HG03025 (cell line): ENCODE data around the gene CHST10.
"Not testable (repeated sequence)": the region's sequence is repeated elsewhere in the genome, so short reads cannot be mapped to it uniquely, and the experiment has no call there.

ENCODE experiments used
- ATAC-seq: cut with Tn5 transposase; IDR thresholded peaks from one replicate; pipeline ENCODE4 v1.9.1; 2021; ENCODE audit warnings: mild to moderate bottlenecking, moderate library complexity; ENCODE audit not compliant: unreplicated experiment, low FRiP score

Gene CHST10

DNA sequence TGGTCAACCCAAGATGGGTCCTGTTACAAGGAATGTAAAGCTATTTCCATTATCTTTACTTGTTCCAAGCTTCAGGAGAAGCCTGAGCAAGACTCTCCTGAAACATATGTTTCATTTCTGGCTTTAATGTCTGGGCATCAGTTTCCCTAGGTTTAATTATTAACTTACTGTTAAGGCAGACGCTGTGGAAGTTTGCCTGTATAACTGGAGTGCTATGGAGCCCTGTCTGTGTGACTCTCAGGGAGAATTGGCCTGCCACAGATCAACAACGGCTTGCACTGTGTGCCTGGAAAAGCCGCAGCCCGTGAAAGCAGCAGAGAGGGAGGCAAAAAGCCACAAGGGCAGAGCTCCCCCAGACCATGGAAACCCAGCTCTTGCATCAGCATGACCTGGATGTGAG is 73.0 kb downstream of the CHST10 start:
- ATAC-seq, result no peak

DNA sequence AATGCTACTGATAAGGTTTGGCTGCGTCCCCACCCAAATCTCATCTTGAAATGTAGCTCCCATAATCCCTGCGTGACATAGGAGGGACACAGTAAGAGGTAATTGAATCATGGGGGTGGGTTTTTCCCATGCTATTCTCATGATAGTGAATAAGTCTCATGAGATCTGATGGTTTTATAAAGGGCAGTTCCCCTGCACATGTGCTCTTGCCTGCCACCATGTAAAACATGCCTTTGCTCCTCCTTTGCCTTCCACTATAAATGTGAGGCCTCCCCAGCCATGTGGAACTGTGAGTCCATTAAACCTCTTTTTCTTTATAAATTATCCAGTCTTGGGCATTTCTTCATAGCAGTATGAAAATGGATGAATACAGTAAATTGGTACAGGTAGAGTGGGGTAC is 75.0 kb downstream of the CHST10 start:
- not testable (repeated sequence) for ATAC-seq
